ENCODE data around the gene PPP1R14D.

DNA sequence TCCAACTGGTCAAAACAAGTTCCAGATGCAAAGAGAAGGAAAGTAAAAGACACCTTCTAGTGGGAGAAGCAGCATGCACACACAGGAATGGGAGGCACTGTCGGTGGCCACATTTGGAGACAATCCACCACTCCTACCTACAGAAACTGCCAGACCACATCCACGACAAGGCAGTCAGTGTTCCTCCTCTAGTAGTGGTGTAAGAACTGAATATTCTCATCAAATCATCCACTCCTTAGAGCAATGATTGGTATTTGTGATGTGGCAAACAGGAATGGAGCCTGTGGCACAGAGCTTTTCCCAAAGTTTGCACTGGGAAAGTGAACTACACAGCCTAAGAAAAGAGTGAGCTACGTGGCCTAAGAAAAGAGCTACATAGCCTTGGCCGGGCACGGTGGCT, 10.2 kb upstream of the PPP1R14D start:
- TF ChIP-seq, protein P1, sequence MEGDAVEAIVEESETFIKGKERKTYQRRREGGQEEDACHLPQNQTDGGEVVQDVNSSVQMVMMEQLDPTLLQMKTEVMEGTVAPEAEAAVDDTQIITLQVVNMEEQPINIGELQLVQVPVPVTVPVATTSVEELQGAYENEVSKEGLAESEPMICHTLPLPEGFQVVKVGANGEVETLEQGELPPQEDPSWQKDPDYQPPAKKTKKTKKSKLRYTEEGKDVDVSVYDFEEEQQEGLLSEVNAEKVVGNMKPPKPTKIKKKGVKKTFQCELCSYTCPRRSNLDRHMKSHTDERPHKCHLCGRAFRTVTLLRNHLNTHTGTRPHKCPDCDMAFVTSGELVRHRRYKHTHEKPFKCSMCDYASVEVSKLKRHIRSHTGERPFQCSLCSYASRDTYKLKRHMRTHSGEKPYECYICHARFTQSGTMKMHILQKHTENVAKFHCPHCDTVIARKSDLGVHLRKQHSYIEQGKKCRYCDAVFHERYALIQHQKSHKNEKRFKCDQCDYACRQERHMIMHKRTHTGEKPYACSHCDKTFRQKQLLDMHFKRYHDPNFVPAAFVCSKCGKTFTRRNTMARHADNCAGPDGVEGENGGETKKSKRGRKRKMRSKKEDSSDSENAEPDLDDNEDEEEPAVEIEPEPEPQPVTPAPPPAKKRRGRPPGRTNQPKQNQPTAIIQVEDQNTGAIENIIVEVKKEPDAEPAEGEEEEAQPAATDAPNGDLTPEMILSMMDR (conservative IDR thresholded peaks at IDR 0.05; ENCODE audit: low read length) = no peak
- no peak for TF ChIP-seq EZH2phosphoT487 (IDR thresholded peaks at IDR 0.05; ENCODE audit: borderline replicate concordance)
